IMR-90 (cell line): ENCODE data around the gene SLC2A11. TPM values are rescaled to one million over a fixed set of nuclear protein-coding genes. Genes with fewer than 3 reads are reported as not detected.
"Not testable (repeated sequence)": the region's sequence is repeated elsewhere in the genome, so short reads cannot be mapped to it uniquely, and the experiment has no call there.

ENCODE experiments used
- ATAC-seq: fragments of 200-7000 bp; cut with Tn5 transposase; 2 replicates; pipeline ENCODE4 v1.9.1; 2020; ENCODE audit warnings: low read depth, mild to moderate bottlenecking, moderate library complexity
- BruUV-seq: library from RNA; stranded (reverse); fragments of 400-500 nt; replicated peaks from 2 replicates; lab custom pipeline; 2021; lab: Mats Ljungman, UMichigan
- CTCF ChIA-PET: fragments of 300-600 bp; formaldehyde crosslinking; extraction: SDS; loops from one replicate; lab custom pipeline; 2021; ENCODE audit warnings: antibody characterized with exemption; lab: Yijun Ruan, JAX
- POLR2A ChIA-PET: fragments of 300-600 bp; sonication (Branson Sonifier 250); formaldehyde crosslinking; loops from one replicate; lab custom pipeline; 2022; ENCODE audit warnings: antibody characterized with exemption; ENCODE audit not compliant: unreplicated experiment; lab: Charles Lee
- DNase-seq: peaks from one replicate; pipeline ENCODE4 v3.0.0; 2013
- H2AFZ ChIP-seq: replicated peaks from 2 replicates; pipeline ENCODE3; 2013; ENCODE audit warnings: low read length, mild to moderate bottlenecking; ENCODE audit not compliant: poor library complexity
- H2AK5ac ChIP-seq: 2 replicates; pipeline ENCODE4 v1.6.1; 2013; ENCODE audit warnings: low read depth, low read length, inconsistent platforms
- H2AK9ac ChIP-seq: replicated peaks from 2 replicates; pipeline ENCODE3; 2013; ENCODE audit warnings: mild to moderate bottlenecking, low read depth, low read length, moderate library complexity; ENCODE audit not compliant: poor library complexity
- H2BK120ac ChIP-seq: 2 replicates; pipeline ENCODE4 v1.6.1; 2013; ENCODE audit warnings: low read depth, low read length, inconsistent platforms
- H2BK15ac ChIP-seq: 3 replicates; pipeline ENCODE4 v1.6.1; 2013; ENCODE audit warnings: low read depth, low read length, inconsistent platforms
- H2BK20ac ChIP-seq: 2 replicates; pipeline ENCODE4 v1.6.1; 2013; ENCODE audit warnings: low read depth, mild to moderate bottlenecking, inconsistent platforms, low read length, moderate library complexity
- H2BK5ac ChIP-seq: 2 replicates; pipeline ENCODE4 v1.6.1; 2013; ENCODE audit warnings: mild to moderate bottlenecking, low read depth, low read length, inconsistent platforms; ENCODE audit not compliant: poor library complexity, severe bottlenecking
- H3K14ac ChIP-seq: replicated peaks from 2 replicates; pipeline ENCODE4 v1.6.1; 2013; ENCODE audit warnings: low read depth, low read length, inconsistent platforms
- H3K18ac ChIP-seq: 2 replicates; pipeline ENCODE4 v1.6.1; 2013; ENCODE audit warnings: low read depth, low read length, control low read depth
- H3K23ac ChIP-seq: 2 replicates; pipeline ENCODE4 v1.6.1; 2013; ENCODE audit warnings: low read depth, low read length, inconsistent platforms
- H3K27ac ChIP-seq: 2 replicates; pipeline ENCODE4 v1.5.1; 2013; ENCODE audit warnings: mild to moderate bottlenecking, control low read depth, low read length; ENCODE audit not compliant: insufficient read depth
- H3K27me3 ChIP-seq: 2 replicates; pipeline ENCODE4 v1.6.1; 2013; ENCODE audit warnings: low read length; ENCODE audit not compliant: control insufficient read depth, insufficient read depth
- H3K36me3 ChIP-seq: 2 replicates; pipeline ENCODE4 v1.6.1; 2013; ENCODE audit warnings: low read length, mixed read lengths; ENCODE audit not compliant: control insufficient read depth, insufficient read depth
- H3K4ac ChIP-seq: 2 replicates; pipeline ENCODE4 v1.6.1; 2013; ENCODE audit warnings: low read depth, low read length, inconsistent platforms
- H3K4me1 ChIP-seq: 2 replicates; pipeline ENCODE4 v1.6.1; 2013; ENCODE audit warnings: low read length, mixed read lengths; ENCODE audit not compliant: control insufficient read depth, insufficient read depth
- H3K4me2 ChIP-seq: 2 replicates; pipeline ENCODE4 v1.6.1; 2013; ENCODE audit warnings: low read depth, mild to moderate bottlenecking, control low read depth, low read length, moderate library complexity
- H3K4me3 ChIP-seq: 2 replicates; pipeline ENCODE4 v1.5.1; 2013; ENCODE audit warnings: low read depth, mild to moderate bottlenecking, control low read depth, low read length, moderate library complexity; ENCODE audit not compliant: insufficient read depth
- H3K56ac ChIP-seq: 2 replicates; pipeline ENCODE4 v1.6.1; 2013; ENCODE audit warnings: low read length, inconsistent platforms; ENCODE audit not compliant: insufficient read depth; ENCODE audit errors: extremely low read depth
- H3K79me1 ChIP-seq, 2 experiments: 2 replicates each; pipeline ENCODE4 v1.6.1; 2013; ENCODE audit warnings: low read length in 2 of 2, inconsistent platforms in 1 of 2, low read depth in 1 of 2
- H3K9ac ChIP-seq: 2 replicates; pipeline ENCODE4 v1.6.1; 2013; ENCODE audit warnings: low read depth, low read length, control low read depth
- H3K9me1 ChIP-seq: 2 replicates; pipeline ENCODE4 v1.6.1; 2013; ENCODE audit warnings: low read length, inconsistent platforms; ENCODE audit not compliant: insufficient read depth
- H3K9me3 ChIP-seq: 2 replicates; pipeline ENCODE4 v1.6.1; 2013; ENCODE audit warnings: low read length; ENCODE audit not compliant: control insufficient read depth, insufficient read depth
- H4K20me1 ChIP-seq: 2 replicates; pipeline ENCODE4 v1.6.1; 2013; ENCODE audit warnings: low read length, inconsistent platforms; ENCODE audit not compliant: insufficient read depth
- H4K5ac ChIP-seq: 2 replicates; pipeline ENCODE4 v1.6.1; 2013; ENCODE audit warnings: mild to moderate bottlenecking, low read depth, low read length, control low read depth
- H4K8ac ChIP-seq, 2 experiments: 2 replicates each; pipeline ENCODE4 v1.6.1; 2013; ENCODE audit warnings: low read depth in 2 of 2, low read length in 2 of 2, control low read depth in 1 of 2, inconsistent platforms in 1 of 2
- H4K91ac ChIP-seq: 2 replicates; pipeline ENCODE4 v1.6.1; 2013; ENCODE audit warnings: low read depth, low read length, inconsistent platforms; ENCODE audit not compliant: insufficient read depth
- CEBPB ChIP-seq: IDR thresholded peaks from 2 replicates; pipeline ENCODE4 v1.6.1; 2012; ENCODE audit warnings: low read depth, low read length, improper control_type of control experiment
- WGBS, 2 experiments: methylation state at CpG; one replicate each; pipeline versions ENCODE4 v1.1.5 to v1.1.7; 2013; ENCODE audit warnings: missing lambda C conversion rate in 2 of 2; ENCODE audit not compliant: insufficient read length in 1 of 2; ENCODE audit errors: extremely low coverage in 2 of 2; 5-methylcytosine and 5-hydroxymethylcytosine counted together
- dilution Hi-C: fragments of 300-500 bp; cut with HindIII; formaldehyde crosslinking; loops from one replicate; pipeline ENCODE4 v1.14.3; 2018; ENCODE audit warnings: low sequenced_read_pairs; ENCODE audit not compliant: unreplicated experiment
- in situ Hi-C: fragments of 300-500 bp; cut with MboI; formaldehyde crosslinking; loops from 3 replicates; pipeline ENCODE4 v1.14.3; 2019; ENCODE audit warnings: low sequenced_read_pairs, inconsistent platforms, mixed read lengths
- intact Hi-C: fragments of 100-400 bp; cut with micrococcal nuclease; formaldehyde crosslinking; loops from 2 replicates; pipeline ENCODE4 v1.10.0; 2022
- polyA plus RNA-seq, 3 experiments: library from polyadenylated mRNA; depleted of rRNA; stranded (reverse); fragments of >200 nt; gene quantifications; 2 replicates each; pipeline ENCODE4 v1.2.3, GENCODE V29; 2012; ENCODE audit warnings: low replicate concordance in 1 of 3
- total RNA-seq: library from RNA; depleted of rRNA; stranded (reverse); fragments of >200 nt; gene quantifications from 2 replicates; pipeline ENCODE4 v1.2.3, GENCODE V29; 2012

The SLC2A11 gene
- total and polyA plus RNA-seq, 2 of the 4 experiments (the other 2 are of a cell fraction), result 3.2 to 8.7 TPM

DNA sequence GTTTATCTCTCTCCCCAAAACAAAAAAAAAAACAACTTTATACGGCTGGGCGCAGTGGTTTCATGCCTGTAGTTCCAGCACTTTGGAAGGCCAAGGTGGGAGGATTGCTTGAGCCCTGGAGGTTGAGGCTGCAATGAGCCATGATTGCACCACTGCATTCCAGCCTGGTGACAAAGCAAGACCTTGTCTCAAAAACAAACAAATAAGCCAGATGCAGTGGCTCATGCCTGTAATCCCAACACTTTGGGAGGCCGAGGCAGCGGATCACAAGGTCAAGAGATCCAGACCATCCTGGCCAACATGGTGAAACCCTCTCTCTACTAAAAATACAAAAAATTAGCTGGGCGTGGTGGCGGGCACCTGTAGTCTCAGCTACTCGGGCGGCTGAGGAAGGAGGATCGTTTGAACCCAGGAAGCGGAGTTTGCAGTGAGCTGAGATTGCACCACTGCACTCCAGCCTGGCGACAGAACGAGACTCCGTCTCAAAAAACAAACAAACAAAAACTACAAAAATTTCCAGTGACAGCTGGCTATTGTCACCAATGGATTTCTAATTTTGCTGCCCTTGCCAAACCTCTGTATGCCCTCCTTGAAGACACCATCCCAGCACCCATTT is 64.0 kb downstream of the SLC2A11 start:
- H3K56ac ChIP-seq, H2BK20ac ChIP-seq, H3K4me2 ChIP-seq, H3K9me1 ChIP-seq, H3K4ac ChIP-seq, intact Hi-C loops, H3K23ac ChIP-seq, H4K20me1 ChIP-seq, H4K5ac ChIP-seq, H2AK5ac ChIP-seq, H3K36me3 ChIP-seq, H3K27me3 ChIP-seq, H2BK120ac ChIP-seq, H3K4me3 ChIP-seq, H3K9ac ChIP-seq, H3K4me1 ChIP-seq, in situ Hi-C loops, CTCF ChIA-PET, H2BK5ac ChIP-seq, H2AFZ ChIP-seq, H3K18ac ChIP-seq, H4K91ac ChIP-seq, H2BK15ac ChIP-seq, H3K79me1 ChIP-seq, POLR2A ChIA-PET, H2AK9ac ChIP-seq, H3K14ac ChIP-seq, ATAC-seq, H3K27ac ChIP-seq, dilution Hi-C loops, BruUV-seq, H4K8ac ChIP-seq: not testable (repeated sequence)
- 67% methylated on average over 3 of the region's 13 CpGs; no CpG with 5 or more reads in 1 of the 2 experiments for WGBS, 2 experiments
- peaks cover 12% of the 10 kb centered on the region for H3K9me3 ChIP-seq
- DNase-seq, result peak; percentile 25
- TF ChIP-seq CEBPB, result peak; percentile 53; the same call in 1 of the 2 replicates
